GM19397 (cell line): Measurements from ENCODE around the gene SMO.
"Not testable (repeated sequence)": the region's sequence is repeated elsewhere in the genome, so short reads cannot be mapped to it uniquely, and the experiment has no call there.

ENCODE experiments used
- ATAC-seq: cut with Tn5 transposase; IDR thresholded peaks from one replicate; pipeline ENCODE4 v1.9.1; 2021; ENCODE audit warnings: mild to moderate bottlenecking, moderate library complexity; ENCODE audit not compliant: unreplicated experiment

The SMO gene

GRCh38 chr7:129205987-129206785 lies 17.8 kb downstream of the SMO start:
- no peak for ATAC-seq

DNA sequence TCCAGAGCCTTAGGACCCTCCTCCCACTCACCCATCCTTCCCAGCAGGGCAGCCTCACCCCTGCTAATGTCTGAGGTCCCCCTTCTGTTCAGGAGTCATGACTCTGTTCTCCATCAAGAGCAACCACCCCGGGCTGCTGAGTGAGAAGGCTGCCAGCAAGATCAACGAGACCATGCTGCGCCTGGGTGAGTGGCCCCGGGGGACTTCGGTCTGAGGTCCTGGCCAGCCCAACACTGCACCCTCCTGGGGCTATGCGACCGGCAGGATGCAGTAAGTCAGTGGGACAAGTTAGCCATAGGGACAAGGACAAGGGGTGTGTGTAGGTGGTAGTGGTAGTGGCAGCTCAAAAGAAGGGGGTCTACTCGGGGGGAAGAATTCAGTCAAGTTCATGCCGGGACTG lies 20.2 kb downstream of the SMO start:
- no peak for ATAC-seq

- ATAC-seq = no peak
Measured at GRCh38 chr7:129209067-129209926, 20.9 kb downstream of the SMO start.

DNA sequence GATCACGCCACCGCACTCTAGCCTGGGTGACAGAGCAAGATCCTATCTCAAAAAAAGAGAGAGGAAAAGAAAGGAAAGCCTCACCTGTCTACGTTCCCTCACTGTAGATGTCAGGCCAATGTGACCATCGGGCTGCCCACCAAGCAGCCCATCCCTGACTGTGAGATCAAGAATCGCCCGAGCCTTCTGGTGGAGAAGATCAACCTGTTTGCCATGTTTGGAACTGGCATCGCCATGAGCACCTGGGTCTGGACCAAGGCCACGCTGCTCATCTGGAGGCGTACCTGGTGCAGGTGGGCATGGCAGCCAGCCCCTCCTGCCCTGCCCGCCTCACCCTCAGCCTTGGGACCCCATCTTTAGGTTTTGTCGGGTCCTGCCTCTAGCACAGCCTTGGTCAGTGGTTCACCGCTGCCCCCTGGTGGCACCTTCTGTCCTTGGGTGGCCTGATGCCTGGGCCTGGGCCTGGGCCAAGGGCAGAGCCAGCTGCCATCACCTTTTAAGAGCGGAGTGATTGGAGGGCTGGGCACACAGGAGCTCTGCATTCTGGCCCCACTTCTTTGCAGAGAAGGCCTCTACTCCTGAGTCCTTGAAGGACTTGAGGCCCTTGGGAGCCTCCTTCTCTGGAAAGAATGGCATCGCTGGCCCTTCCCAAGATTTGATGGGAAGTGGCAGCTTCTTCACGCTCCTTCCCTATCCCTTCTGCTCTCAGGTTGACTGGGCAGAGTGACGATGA lies 22.0 kb downstream of the SMO start:
- ATAC-seq = peak; percentile 57

DNA sequence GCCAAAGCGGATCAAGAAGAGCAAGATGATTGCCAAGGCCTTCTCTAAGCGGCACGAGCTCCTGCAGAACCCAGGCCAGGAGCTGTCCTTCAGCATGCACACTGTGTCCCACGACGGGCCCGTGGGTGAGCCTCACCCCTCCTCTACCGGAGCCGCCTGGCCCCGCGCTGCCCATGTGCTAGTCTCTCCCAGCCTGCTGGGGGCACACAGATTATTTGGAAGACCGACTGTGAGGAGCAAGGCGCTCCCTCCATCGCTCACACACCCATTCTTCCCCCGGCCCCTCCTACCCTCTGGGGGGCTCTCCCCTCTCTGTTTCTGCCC lies 22.5 kb downstream of the SMO start:
- no peak for ATAC-seq

DNA sequence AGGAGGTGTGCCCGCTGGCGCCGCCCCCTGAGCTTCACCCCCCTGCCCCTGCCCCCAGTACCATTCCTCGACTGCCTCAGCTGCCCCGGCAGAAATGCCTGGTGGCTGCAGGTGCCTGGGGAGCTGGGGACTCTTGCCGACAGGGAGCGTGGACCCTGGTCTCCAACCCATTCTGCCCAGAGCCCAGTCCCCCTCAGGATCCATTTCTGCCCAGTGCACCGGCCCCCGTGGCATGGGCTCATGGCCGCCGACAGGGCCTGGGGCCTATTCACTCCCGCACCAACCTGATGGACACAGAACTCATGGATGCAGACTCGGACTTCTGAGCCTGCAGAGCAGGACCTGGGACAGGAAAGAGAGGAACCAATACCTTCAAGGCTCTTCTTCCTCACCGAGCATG lies 23.7 kb downstream of the SMO start:
- ATAC-seq = no peak

GRCh38 chr7:129212596-129212995 lies 24.2 kb downstream of the SMO start:
- no peak for ATAC-seq

GRCh38 chr7:129213828-129214227 lies 25.4 kb downstream of the SMO start:
- ATAC-seq = no peak

DNA sequence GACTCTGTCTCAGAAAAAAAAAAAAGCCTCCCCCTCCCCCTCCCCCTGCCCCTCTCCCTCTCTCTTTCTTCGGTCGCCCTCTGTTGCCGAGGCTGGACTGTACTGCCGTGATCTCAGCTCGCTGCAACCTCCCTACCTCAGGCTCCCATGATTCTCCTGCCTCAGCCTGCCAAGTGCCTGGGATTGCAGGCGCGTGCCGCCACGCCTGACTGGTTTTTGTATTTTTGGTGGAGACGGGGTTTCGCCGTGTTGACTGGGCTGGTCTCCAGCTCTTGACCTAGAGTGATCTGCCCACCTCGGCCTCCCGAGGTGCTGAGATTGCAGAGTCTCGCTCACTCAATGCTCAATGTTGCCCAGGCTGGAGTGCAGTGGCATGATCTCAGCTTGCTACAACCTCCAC lies 27.3 kb downstream of the SMO start:
- ATAC-seq = not testable (repeated sequence)

DNA sequence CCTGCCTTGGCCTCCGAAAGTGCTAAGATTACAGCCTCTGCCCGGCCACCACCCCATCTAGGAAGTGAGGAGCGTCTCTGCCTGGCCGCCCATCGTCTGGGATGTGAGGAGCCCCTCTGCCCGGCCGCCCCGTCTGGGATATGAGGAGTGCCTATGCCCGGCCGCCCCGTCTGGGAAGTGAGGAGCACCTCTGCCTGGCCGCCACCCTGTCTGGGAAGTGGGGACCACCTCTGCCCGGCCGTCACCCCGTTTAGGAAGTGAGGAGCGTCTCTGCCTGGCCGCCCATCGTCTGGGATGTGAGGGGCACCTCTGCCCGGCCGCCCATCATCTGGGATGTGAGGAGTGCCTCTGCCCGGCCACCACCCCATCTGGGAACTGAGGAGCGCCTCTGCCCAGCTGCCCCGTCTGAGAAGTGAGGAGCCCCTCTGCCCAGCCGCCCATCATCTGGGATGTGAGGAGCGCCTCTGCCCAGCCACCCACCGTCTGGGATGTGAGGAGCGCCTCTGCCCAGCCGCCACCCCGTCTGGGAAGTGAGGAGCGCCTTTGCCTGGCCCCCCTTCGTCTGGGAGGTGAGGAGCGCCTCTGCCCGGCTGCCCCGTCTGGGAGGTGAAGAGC lies 27.8 kb downstream of the SMO start:
- ATAC-seq = not testable (repeated sequence)

GRCh38 chr7:129216821-129217416 lies 28.5 kb downstream of the SMO start:
- ATAC-seq = not testable (repeated sequence)

DNA sequence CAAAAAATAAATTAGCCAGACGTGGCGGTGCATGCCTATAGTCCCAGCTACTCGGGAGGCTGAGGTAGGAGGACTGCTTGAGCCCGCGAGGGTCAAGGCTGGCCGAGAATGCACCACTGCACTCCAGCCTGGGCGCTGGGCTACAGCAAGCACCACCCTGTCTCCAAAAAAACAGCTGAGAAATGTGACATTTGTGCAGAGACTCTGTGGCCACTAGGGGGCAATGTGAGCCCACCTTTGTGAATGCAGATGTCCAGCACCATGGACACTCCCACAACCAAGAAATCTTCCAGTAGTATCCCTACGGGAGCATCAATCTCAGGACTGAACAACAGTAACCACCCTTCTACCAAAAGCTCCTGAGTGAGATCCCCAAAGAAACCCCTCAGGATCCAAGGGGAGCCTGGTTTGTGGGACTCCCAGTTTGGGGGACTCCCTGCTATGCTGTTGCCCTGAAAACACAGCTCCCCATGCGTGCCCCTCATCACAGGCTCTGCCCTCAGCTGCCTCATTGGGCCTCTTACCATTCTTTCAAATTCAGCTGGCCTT lies 30.2 kb downstream of the SMO start:
- ATAC-seq = no peak

DNA sequence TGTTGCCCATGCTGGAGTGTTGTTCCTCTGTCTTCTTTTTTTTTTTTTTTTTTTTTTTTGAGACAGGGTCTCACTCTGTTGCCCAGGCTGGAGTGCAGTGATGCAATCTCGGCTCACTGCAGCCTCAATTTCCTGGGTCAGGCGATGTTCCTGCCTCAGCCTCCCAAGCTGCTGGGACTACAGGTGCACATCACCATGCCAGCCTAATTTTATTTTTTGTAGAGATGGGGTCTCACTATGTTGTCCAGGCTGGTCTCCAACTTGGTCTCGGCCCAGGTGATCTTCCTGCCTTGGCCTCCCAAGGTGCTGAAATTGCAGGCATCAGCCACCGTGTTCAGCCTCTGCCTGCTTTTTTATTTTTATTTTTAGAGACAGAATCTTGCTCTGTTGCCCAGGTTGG lies 30.7 kb downstream of the SMO start:
- not testable (repeated sequence) for ATAC-seq

- no peak for ATAC-seq
Measured at GRCh38 chr7:129222064-129222463, 33.6 kb downstream of the SMO start.

DNA sequence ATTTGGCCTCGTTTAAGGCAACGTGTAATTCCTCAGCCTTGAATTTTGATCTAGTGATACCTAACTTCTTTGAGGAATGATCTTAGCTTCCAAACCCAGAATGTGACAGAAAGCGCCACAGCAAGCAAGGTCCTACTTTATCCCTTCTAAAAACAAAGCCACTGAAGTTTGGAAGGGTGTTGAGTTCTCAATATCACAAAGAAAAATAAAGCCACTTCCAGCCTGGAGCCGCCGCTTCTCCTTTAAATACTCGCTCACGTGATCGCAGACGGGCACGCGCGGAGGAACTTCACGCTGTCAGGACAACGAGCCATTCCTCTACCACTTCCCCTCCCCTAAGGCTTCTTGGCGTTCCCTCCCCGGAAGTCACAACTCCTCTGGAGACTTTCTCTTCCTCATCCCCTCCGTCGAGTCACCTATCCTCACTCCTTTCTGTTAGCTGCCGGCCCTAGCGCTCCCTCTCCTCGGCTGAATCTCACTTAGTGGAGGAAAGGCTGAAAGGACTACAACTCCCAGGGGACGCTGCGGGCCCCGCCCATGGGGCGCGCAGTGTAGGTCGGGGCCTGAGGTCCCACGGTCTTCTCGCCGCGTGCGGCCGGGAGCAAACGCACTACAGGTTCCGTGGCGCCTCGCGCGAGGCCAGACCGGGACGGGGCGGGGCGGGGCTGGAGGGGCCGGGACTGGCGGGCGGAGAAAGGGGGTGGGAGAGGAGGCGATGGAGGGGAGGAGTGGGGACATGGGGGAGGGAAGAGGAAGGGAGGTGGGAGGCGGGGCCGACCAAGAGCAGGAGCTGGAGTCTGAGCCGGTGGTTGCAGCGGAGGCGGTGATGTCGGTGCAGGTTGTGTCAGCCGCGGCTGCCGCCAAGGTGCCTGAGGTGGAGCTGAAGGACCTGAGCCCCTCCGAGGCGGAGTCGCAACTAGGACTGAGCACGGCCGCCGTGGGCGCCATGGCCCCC lies 36.1 kb downstream of the SMO start, which contains the start of gene AHCYL2:
Gene AHCYL2, plus strand, starts transcription at position 780 of the 955 bp plus-strand sequence.
- peak; percentile 91 for ATAC-seq

DNA sequence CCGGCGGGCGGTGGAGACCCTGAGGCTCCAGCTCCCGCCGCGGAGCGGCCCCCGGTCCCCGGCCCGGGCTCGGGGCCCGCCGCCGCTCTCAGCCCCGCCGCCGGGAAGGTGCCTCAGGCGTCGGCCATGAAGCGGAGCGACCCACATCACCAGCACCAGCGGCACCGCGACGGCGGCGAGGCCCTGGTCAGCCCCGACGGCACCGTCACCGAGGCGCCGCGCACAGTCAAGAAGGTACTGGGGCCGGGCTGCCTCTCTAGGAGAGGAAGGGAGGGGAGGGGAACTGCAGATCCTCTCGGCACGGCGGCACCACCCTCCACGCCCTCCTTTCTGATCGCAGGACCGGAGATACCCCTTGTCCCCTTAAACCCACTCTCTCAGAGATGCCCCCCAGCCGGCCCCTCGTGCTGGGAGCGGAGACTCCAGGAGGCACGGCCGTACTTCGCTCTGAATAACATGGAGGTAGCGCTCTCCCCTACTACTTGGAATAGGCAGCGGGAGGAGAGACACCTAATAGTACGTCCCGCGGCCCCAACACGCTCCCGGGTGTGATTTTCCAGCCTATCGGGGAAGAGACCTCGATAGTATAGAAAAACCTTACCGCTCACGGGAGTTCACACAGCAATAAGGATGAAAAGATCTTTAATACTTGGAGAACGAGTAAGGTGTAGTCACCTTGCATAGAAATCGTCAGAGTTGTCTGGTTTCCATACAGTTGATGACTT lies 36.9 kb downstream of the SMO start:
- peak; percentile 26 for ATAC-seq

GRCh38 chr7:129225931-129226572 lies 37.6 kb downstream of the SMO start:
- no peak for ATAC-seq
